Ascending aorta (tissue), 2 donors: Measurements from ENCODE around the gene HCAR1. TPM values are rescaled to one million over a fixed set of nuclear protein-coding genes. Genes with fewer than 3 reads are reported as not detected.
"Not testable (repeated sequence)": the region's sequence is repeated elsewhere in the genome, so short reads cannot be mapped to it uniquely, and the experiment has no call there.

Experiments used
- DNase-seq, 2 donors: peaks; one replicate each; pipeline ENCODE4 v3.0.0-alpha.2; 2019; ENCODE audit warnings: low spot score in 2 of 2
- H3K27ac ChIP-seq, 2 donors: fragments of 200-600 bp; sonication (generic); one replicate each; pipeline ENCODE4 v1.5.1; 2016 to 2017; ENCODE audit warnings: mild to moderate bottlenecking in 1 of 2
- H3K27me3 ChIP-seq: fragments of 200-600 bp; sonication (generic); one replicate; pipeline ENCODE4 v1.5.1; 2017
- H3K36me3 ChIP-seq, 2 donors: fragments of 200-600 bp; sonication (generic); one replicate each; pipeline ENCODE4 v1.5.1; 2016
- H3K4me1 ChIP-seq, 2 donors: fragments of 200-600 bp; sonication (generic); one replicate each; pipeline ENCODE4 v1.5.1; 2016 to 2017; ENCODE audit warnings: mild to moderate bottlenecking in 1 of 2
- H3K4me3 ChIP-seq, 2 donors: fragments of 200-600 bp; sonication (generic); one replicate each; pipeline ENCODE4 v1.5.1; 2016 to 2017; ENCODE audit warnings: mild to moderate bottlenecking in 1 of 2
- H3K9me3 ChIP-seq, 2 donors: fragments of 200-600 bp; sonication (generic); one replicate each; pipeline ENCODE4 v1.5.1; 2016
- CTCF ChIP-seq, 3 experiments: fragments of 200-600 bp in 2 of 3; fragments of 450-650 bp in 1 of 3; sonication (generic) in 2 of 3; IDR thresholded peaks; one replicate each; pipeline ENCODE4 v1.5.1; 2016 to 2019; ENCODE audit warnings: antibody characterized with exemption in 3 of 3, mild to moderate bottlenecking in 1 of 3, moderate library complexity in 1 of 3
- intact Hi-C: fragments of 100-400 bp; cut with DNase I; formaldehyde crosslinking; loops from one replicate; pipeline ENCODE4 v1.15.1; 2023
- total RNA-seq: library from RNA; depleted of rRNA; stranded (reverse); fragments of >200 nt; gene quantifications from one replicate; pipeline ENCODE4 v1.1.0, GENCODE V29; 2016

Gene HCAR1
- total RNA-seq, 1 donor from 2014 or later = not detected

- H3K27me3 ChIP-seq, intact Hi-C loops, H3K4me3 ChIP-seq, DNase-seq, H3K36me3 ChIP-seq, H3K9me3 ChIP-seq, H3K4me1 ChIP-seq, H3K27ac ChIP-seq: not testable (repeated sequence)
Measured at GRCh38 chr12:122701481-122701880, 29.2 kb downstream of the HCAR1 start.

- H3K27me3 ChIP-seq, H3K4me3 ChIP-seq, H3K9me3 ChIP-seq, DNase-seq, H3K27ac ChIP-seq, H3K36me3 ChIP-seq, H3K4me1 ChIP-seq, intact Hi-C loops: not testable (repeated sequence)
Measured at GRCh38 chr12:122700038-122700710, 30.5 kb downstream of the HCAR1 start.

GRCh38 chr12:122696922-122697321 lies 33.7 kb downstream of the HCAR1 start:
- H3K27ac ChIP-seq, H3K27me3 ChIP-seq, intact Hi-C loops, H3K9me3 ChIP-seq, H3K4me1 ChIP-seq, DNase-seq, H3K36me3 ChIP-seq, H3K4me3 ChIP-seq: not testable (repeated sequence)

GRCh38 chr12:122691566-122691965 lies 39.1 kb downstream of the HCAR1 start:
- H3K4me1 ChIP-seq = no peaks in the 10 kb centered on the region

GRCh38 chr12:122688291-122688690 lies 42.4 kb downstream of the HCAR1 start:
- no peak overlapping the region for H3K4me3 ChIP-seq
- no peak for DNase-seq
- no peak overlapping the region for H3K27ac ChIP-seq
- no peak for TF ChIP-seq CTCF (IDR thresholded peaks at IDR 0.05)
- intact Hi-C loops = no loop called here
- H3K27me3 ChIP-seq = no peaks in the 10 kb centered on the region
- H3K9me3 ChIP-seq = no peaks in the 10 kb centered on the region
- H3K36me3 ChIP-seq = no peaks in the 10 kb centered on the region
- H3K4me1 ChIP-seq = no peaks in the 10 kb centered on the region

More at GRCh38 chr12:122691566-122691965, 39.1 kb downstream of the HCAR1 start:
- Histone ChIP-seq H3K4me3 (no peak overlapping the region), H3K27me3 (no peaks in the 10 kb centered on the region), H3K27ac (no peak overlapping the region), H3K9me3 (no peaks in the 10 kb centered on the region), H3K36me3 (no peaks in the 10 kb centered on the region)
- DNase-seq = no peak
- intact Hi-C loops = no loop called here
- TF ChIP-seq CTCF (IDR thresholded peaks at IDR 0.05) = no peak

- no peaks in the 10 kb centered on the region for H3K4me1 ChIP-seq
- no peak for TF ChIP-seq CTCF (IDR thresholded peaks at IDR 0.05)
- DNase-seq = no peak
- no peaks in the 10 kb centered on the region for H3K9me3 ChIP-seq
- H3K4me3 ChIP-seq = no peak overlapping the region
- no peaks in the 10 kb centered on the region for H3K36me3 ChIP-seq
- no peak overlapping the region for H3K27ac ChIP-seq
- intact Hi-C loops = no loop called here
- no peaks in the 10 kb centered on the region for H3K27me3 ChIP-seq
Measured at GRCh38 chr12:122687086-122687485, 43.6 kb downstream of the HCAR1 start.

GRCh38 chr12:122686538-122686937 lies 44.1 kb downstream of the HCAR1 start:
- Histone ChIP-seq H3K27ac (no peak overlapping the region), H3K4me3 (no peak overlapping the region), H3K4me1 (no peaks in the 10 kb centered on the region), H3K27me3 (no peaks in the 10 kb centered on the region), H3K36me3 (no peaks in the 10 kb centered on the region), H3K9me3 (no peaks in the 10 kb centered on the region)
- DNase-seq = no peak
- intact Hi-C loops = no loop called here
- no peak for TF ChIP-seq CTCF (IDR thresholded peaks at IDR 0.05)
